Measurements from ENCODE around the gene WDR33.
"Not testable (repeated sequence)": the region's sequence is repeated elsewhere in the genome, so short reads cannot be mapped to it uniquely, and the experiment has no call there.

WDR33 gene

GRCh38 chr2:127763776-127764175, 47.2 kb downstream of the WDR33 start:
- Histone ChIP-seq H3K36me3 (ENCODE audit: control insufficient read depth, insufficient read depth, low read length) (peaks cover 7% of the 10 kb centered on the region), H3K27me3 (replicated peaks; ENCODE audit: control insufficient read depth, insufficient read depth, low read length) (no peaks in the 10 kb centered on the region), H3K4me3 (replicated peaks; ENCODE audit: low read depth, low read length) (no peak overlapping the region)
- no peak for TF ChIP-seq CTCF (IDR thresholded peaks at IDR 0.05; ENCODE audit: insufficient read depth, low read length, poor library complexity, severe bottlenecking)
- no peak for DNase-seq (ENCODE audit: extremely low read depth, insufficient read length)

GRCh38 chr2:127762846-127763245, 48.1 kb downstream of the WDR33 start:
- no peaks in the 10 kb centered on the region for H3K27me3 ChIP-seq (replicated peaks; ENCODE audit: control insufficient read depth, insufficient read depth, low read length)
- peaks cover 7% of the 10 kb centered on the region for H3K36me3 ChIP-seq (ENCODE audit: control insufficient read depth, insufficient read depth, low read length)
- TF ChIP-seq CTCF (IDR thresholded peaks at IDR 0.05; ENCODE audit: insufficient read depth, low read length, poor library complexity, severe bottlenecking) = no peak
- no peak overlapping the region for H3K4me3 ChIP-seq (replicated peaks; ENCODE audit: low read depth, low read length)
- DNase-seq (ENCODE audit: extremely low read depth, insufficient read length) = no peak

GRCh38 chr2:127762441-127762840, 48.5 kb downstream of the WDR33 start:
- DNase-seq (ENCODE audit: extremely low read depth, insufficient read length) = no peak
- TF ChIP-seq CTCF (IDR thresholded peaks at IDR 0.05; ENCODE audit: insufficient read depth, low read length, poor library complexity, severe bottlenecking) = no peak
- Histone ChIP-seq H3K4me3 (replicated peaks; ENCODE audit: low read depth, low read length) (no peak overlapping the region), H3K36me3 (ENCODE audit: control insufficient read depth, insufficient read depth, low read length) (peaks cover 7% of the 10 kb centered on the region), H3K27me3 (replicated peaks; ENCODE audit: control insufficient read depth, insufficient read depth, low read length) (no peaks in the 10 kb centered on the region)

GRCh38 chr2:127759931-127760330, 51.0 kb downstream of the WDR33 start:
- DNase-seq (ENCODE audit: extremely low read depth, insufficient read length) = no peak
- H3K4me3 ChIP-seq (replicated peaks; ENCODE audit: low read depth, low read length) = no peak overlapping the region
- no peaks in the 10 kb centered on the region for H3K27me3 ChIP-seq (replicated peaks; ENCODE audit: control insufficient read depth, insufficient read depth, low read length)
- no peak for TF ChIP-seq CTCF (IDR thresholded peaks at IDR 0.05; ENCODE audit: insufficient read depth, low read length, poor library complexity, severe bottlenecking)
- peaks cover 4% of the 10 kb centered on the region for H3K36me3 ChIP-seq (ENCODE audit: control insufficient read depth, insufficient read depth, low read length)

- no peak for DNase-seq (ENCODE audit: extremely low read depth, insufficient read length)
- TF ChIP-seq CTCF (IDR thresholded peaks at IDR 0.05; ENCODE audit: insufficient read depth, low read length, poor library complexity, severe bottlenecking) = no peak
- no peaks in the 10 kb centered on the region; the same call in 1 of the 2 replicates for H3K36me3 ChIP-seq (ENCODE audit: control insufficient read depth, insufficient read depth, low read length)
- H3K4me3 ChIP-seq (replicated peaks; ENCODE audit: low read depth, low read length) = no peak overlapping the region
- H3K27me3 ChIP-seq (replicated peaks; ENCODE audit: control insufficient read depth, insufficient read depth, low read length) = no peaks in the 10 kb centered on the region
These were observed 56.8 kb downstream of the WDR33 start for GRCh38 chr2:127754186-127754585.

GRCh38 chr2:127753374-127753773, 57.6 kb downstream of the WDR33 start:
- Histone ChIP-seq H3K36me3 (ENCODE audit: control insufficient read depth, insufficient read depth, low read length) (no peaks in the 10 kb centered on the region; the same call in 1 of the 2 replicates), H3K4me3 (replicated peaks; ENCODE audit: low read depth, low read length) (no peak overlapping the region), H3K27me3 (replicated peaks; ENCODE audit: control insufficient read depth, insufficient read depth, low read length) (no peaks in the 10 kb centered on the region)
- TF ChIP-seq CTCF (IDR thresholded peaks at IDR 0.05; ENCODE audit: insufficient read depth, low read length, poor library complexity, severe bottlenecking) = no peak
- DNase-seq (ENCODE audit: extremely low read depth, insufficient read length) = no peak

GRCh38 chr2:127749537-127749936, 61.4 kb downstream of the WDR33 start:
- H3K4me3 ChIP-seq (replicated peaks; ENCODE audit: low read depth, low read length); H3K36me3 ChIP-seq (ENCODE audit: control insufficient read depth, insufficient read depth, low read length); H3K27me3 ChIP-seq (replicated peaks; ENCODE audit: control insufficient read depth, insufficient read depth, low read length): not testable (repeated sequence)
- DNase-seq (ENCODE audit: extremely low read depth, insufficient read length) = peak; percentile 71
